Endothelial cell of umbilical vein (primary cell): ENCODE measurements around the gene NTN5. TPM values are rescaled to one million over a fixed set of nuclear protein-coding genes. Genes with fewer than 3 reads are reported as not detected.

Experiments used
- BruUV-seq: library from RNA; stranded (reverse); fragments of 400-500 nt; replicated peaks from 2 replicates; lab custom pipeline; 2021; lab: Mats Ljungman, UMichigan
- CTCF ChIA-PET: fragments of 300-600, 350-600 bp; sonication (Branson Sonifier 250); formaldehyde crosslinking; loops from one replicate; lab custom pipeline; 2021; ENCODE audit warnings: antibody characterized with exemption, inconsistent platforms; lab: Charles Lee
- POLR2A ChIA-PET: fragments of 300-600, 350-600 bp; sonication (Branson Sonifier 250); formaldehyde crosslinking; loops from one replicate; lab custom pipeline; 2021; ENCODE audit warnings: antibody characterized with exemption, inconsistent platforms; lab: Charles Lee
- DNase-seq: peaks from one replicate; pipeline ENCODE4 v3.0.0-alpha.2; 2011; ENCODE audit warnings: low read depth, low spot score
- FAIRE-seq: peaks from 2 replicates; lab custom pipeline; 2011; peaks lifted over from hg19 to GRCh38; lab: Jason Lieb, UNC
- H2AFZ ChIP-seq: 2 replicates; pipeline ENCODE4 v1.6.0; 2012; ENCODE audit warnings: low read depth, low read length, control low read depth, inconsistent platforms
- H3K27ac ChIP-seq: 2 replicates; pipeline ENCODE4 v1.5.1; 2011; ENCODE audit warnings: low read depth, mild to moderate bottlenecking, control low read depth, low read length, moderate library complexity; ENCODE audit not compliant: insufficient read depth
- H3K27me3 ChIP-seq, 2 experiments: 2 replicates each; pipeline versions ENCODE4 v1.6.0 to v1.6.1; 2011; ENCODE audit warnings: low read length in 2 of 2, mixed read lengths in 1 of 2; ENCODE audit not compliant: control insufficient read depth in 2 of 2, insufficient read depth in 2 of 2
- H3K36me3 ChIP-seq, 2 experiments: 2 replicates in 1 of 2; 3 replicates in 1 of 2; pipeline ENCODE4 v1.5.1; 2011; ENCODE audit warnings: low read length in 2 of 2, mild to moderate bottlenecking in 1 of 2, moderate library complexity in 1 of 2; ENCODE audit not compliant: control insufficient read depth in 2 of 2, insufficient read depth in 2 of 2; ENCODE audit errors: extremely low read depth in 1 of 2
- H3K4me1 ChIP-seq: 3 replicates; pipeline ENCODE4 v1.5.1; 2011; ENCODE audit warnings: mild to moderate bottlenecking, low read length; ENCODE audit not compliant: control insufficient read depth, insufficient read depth; ENCODE audit errors: extremely low read depth
- H3K4me2 ChIP-seq: 2 replicates; pipeline ENCODE4 v1.6.1; 2011; ENCODE audit warnings: low read length, control low read depth, mixed read lengths; ENCODE audit not compliant: insufficient read depth
- H3K4me3 ChIP-seq, 3 experiments: fragments of 200-600 bp in 1 of 3; sonication (generic), shearing (Covaris generic) in 1 of 3; replicated peaks in 1 of 3; 2 replicates each; pipeline ENCODE4 v1.5.1; 2011 to 2016; ENCODE audit warnings: control low read depth in 3 of 3, low read length in 3 of 3, mild to moderate bottlenecking in 2 of 3, inconsistent platforms in 1 of 3, low read depth in 1 of 3, moderate library complexity in 1 of 3; ENCODE audit not compliant: insufficient read depth in 1 of 3
- H3K79me2 ChIP-seq: 2 replicates; pipeline ENCODE4 v1.6.0; 2012; ENCODE audit warnings: low read length, inconsistent platforms; ENCODE audit not compliant: control insufficient read depth, insufficient read depth
- H3K9ac ChIP-seq: replicated peaks from 2 replicates; pipeline ENCODE3; 2011; ENCODE audit warnings: low read length, control low read depth; ENCODE audit not compliant: insufficient read depth; ENCODE audit errors: extremely low read depth
- H3K9me1 ChIP-seq: replicated peaks from 3 replicates; pipeline ENCODE4 v1.6.0; 2011; ENCODE audit warnings: mild to moderate bottlenecking, low read length; ENCODE audit not compliant: control insufficient read depth, insufficient read depth; ENCODE audit errors: extremely low read depth
- H3K9me3 ChIP-seq: replicated peaks from 2 replicates; pipeline ENCODE4 v1.5.1; 2012; ENCODE audit warnings: low read length, inconsistent platforms; ENCODE audit not compliant: control insufficient read depth, insufficient read depth
- H4K20me1 ChIP-seq: replicated peaks from 2 replicates; pipeline ENCODE3; 2011; ENCODE audit warnings: mild to moderate bottlenecking, low read length; ENCODE audit not compliant: control insufficient read depth, insufficient read depth; ENCODE audit errors: extremely low read depth
- CTCF ChIP-seq, 2 donors: IDR thresholded peaks; 1 replicate in 1 of 2; 2 replicates in 1 of 2; pipeline ENCODE4 v1.5.1; 2011; ENCODE audit warnings: low read length in 2 of 2, mild to moderate bottlenecking in 2 of 2, moderate library complexity in 2 of 2, control low read depth in 1 of 2, inconsistent platforms in 1 of 2, low read depth in 1 of 2; ENCODE audit not compliant: insufficient read depth in 1 of 2; ENCODE audit errors: extremely low read depth in 1 of 2
- EZH2 ChIP-seq: IDR thresholded peaks from 2 replicates; pipeline ENCODE4 v1.6.1; 2012; ENCODE audit warnings: borderline replicate concordance, low read depth, mild to moderate bottlenecking, moderate library complexity, low read length, inconsistent platforms; ENCODE audit not compliant: severe bottlenecking
- FOS ChIP-seq: IDR thresholded peaks from 2 replicates; pipeline ENCODE4 v1.6.1; 2011; ENCODE audit warnings: mild to moderate bottlenecking, low read length, moderate library complexity, borderline replicate concordance; ENCODE audit not compliant: insufficient read depth
- GATA2 ChIP-seq: IDR thresholded peaks from 2 replicates; pipeline ENCODE4 v1.7.0; 2011; ENCODE audit warnings: low read depth, mild to moderate bottlenecking, moderate library complexity, mixed read lengths, low read length; ENCODE audit not compliant: insufficient read length, insufficient read depth
- JUN ChIP-seq: IDR thresholded peaks from 2 replicates; pipeline ENCODE4 v1.6.1; 2011; ENCODE audit warnings: borderline replicate concordance, low read depth; ENCODE audit not compliant: insufficient read length, insufficient read depth
- MYC ChIP-seq: IDR thresholded peaks from one replicate; pipeline ENCODE4 v1.6.1; 2011; ENCODE audit warnings: mild to moderate bottlenecking, low read depth, low read length
- POLR2A ChIP-seq: IDR thresholded peaks from 2 replicates; pipeline ENCODE4 v1.6.1; 2012; ENCODE audit warnings: low read depth, mild to moderate bottlenecking, control low read depth, low read length
- POLR2AphosphoS5 ChIP-seq: IDR thresholded peaks from 2 replicates; pipeline ENCODE4 v1.6.1; 2012; ENCODE audit warnings: low read depth, mild to moderate bottlenecking, control low read depth, low read length, moderate library complexity; ENCODE audit not compliant: insufficient read depth
- dilution Hi-C: fragments of 300-500 bp; cut with MboI; formaldehyde crosslinking; loops from one replicate; pipeline ENCODE4 v1.15.0; 2019; ENCODE audit warnings: low sequenced_read_pairs; ENCODE audit not compliant: extremely low pct_ligation_motif_present
- intact Hi-C: fragments of 100-400 bp; cut with micrococcal nuclease; formaldehyde crosslinking; loops from one replicate; pipeline ENCODE4 v1.10.0; 2022
- polyA plus RNA-seq, 4 experiments: library from polyadenylated mRNA; depleted of rRNA in 3 of 4; stranded (reverse) in 3 of 4; unstranded in 1 of 4; fragments of >200 nt; gene quantifications; 2 replicates each; pipeline versions ENCODE4 v1.2.1 to v1.2.3, GENCODE V29; 2011 to 2012; ENCODE audit warnings: missing spikeins in 1 of 4
- total RNA-seq: library from RNA; stranded (reverse); gene quantifications from 2 replicates; pipeline ENCODE4 v1.2.3, GENCODE V29; 2021
- TF ChIP-seq, protein P1 (sequence below): IDR thresholded peaks from 2 replicates; pipeline ENCODE4 v1.6.1; 2011; ENCODE audit not compliant: insufficient read depth, insufficient read length

The NTN5 gene
- total and polyA plus RNA-seq, 2 donors (not counting 3 experiments of a cell fraction or from before 2014, with no cell fraction given), result 0.11 TPM; not detected in 1

- dilution Hi-C loops (no loop called here), intact Hi-C loops (loop anchor here (10.0 kb wide), 1 partner anchor 361 kb away; the partner anchor contains the start of genes GYS1 and RUVBL2)
- H3K79me2 ChIP-seq, result no peaks in the 10 kb centered on the region
- FAIRE-seq, result no peak
- no peak overlapping the region for H3K4me2 ChIP-seq
- no peaks in the 10 kb centered on the region for H3K9me3 ChIP-seq
- H3K27ac ChIP-seq, result no peak overlapping the region
- H4K20me1 ChIP-seq, result no peaks in the 10 kb centered on the region
- no peak overlapping the region for H2AFZ ChIP-seq
- no peaks in the 10 kb centered on the region for H3K36me3 ChIP-seq
- TF ChIP-seq FOS (no peak), POLR2AphosphoS5 (no peak), POLR2A (no peak), MYC (no peak), EZH2 (no peak), JUN (no peak), CTCF (IDR thresholded peaks at IDR 0.05; ENCODE audit: extremely low read depth in 1 of 2, insufficient read depth in 1 of 2, low read depth in 1 of 2, low read length in 2 of 2) (no peak), GATA2 (no peak)
- TF ChIP-seq, protein P1, sequence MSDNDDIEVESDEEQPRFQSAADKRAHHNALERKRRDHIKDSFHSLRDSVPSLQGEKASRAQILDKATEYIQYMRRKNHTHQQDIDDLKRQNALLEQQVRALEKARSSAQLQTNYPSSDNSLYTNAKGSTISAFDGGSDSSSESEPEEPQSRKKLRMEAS, result no peak
- BruUV-seq, result no TSS peak
- H3K9me1 ChIP-seq, result no peaks in the 10 kb centered on the region
- peaks cover 36% of the 10 kb centered on the region for H3K4me1 ChIP-seq
- H3K27me3 ChIP-seq, result peaks cover 3 to 11% of the 10 kb centered on the region in 2 experiments
- POLR2A ChIA-PET, result interaction anchor here (0.9 kb wide), 1 partner anchor 14 kb away, joined by 4 read pairs; the partner anchor contains the start of genes RPL18 and SPHK2
- no peak for DNase-seq
- no peak overlapping the region for H3K9ac ChIP-seq
- CTCF ChIA-PET, result interaction anchor here (1.0 to 1.1 kb wide), 2 partner anchors 10 to 13 kb away, joined by 3 to 4 read pairs; partner anchors contain the start of gene CA11
- H3K4me3 ChIP-seq, result no peak overlapping the region
Measured at GRCh38 chr19:48633148-48634035, 39.4 kb downstream of the NTN5 start.
